IMR-90 (cell line): ENCODE measurements around the gene PPP1R16B. TPM values are rescaled to one million over a fixed set of nuclear protein-coding genes. Genes with fewer than 3 reads are reported as not detected.

Experiments used
- ATAC-seq: fragments of 200-7000 bp; cut with Tn5 transposase; 2 replicates; pipeline ENCODE4 v1.9.1; 2020; ENCODE audit warnings: low read depth, mild to moderate bottlenecking, moderate library complexity
- BruUV-seq: library from RNA; stranded (reverse); fragments of 400-500 nt; replicated peaks from 2 replicates; lab custom pipeline; 2021; lab: Mats Ljungman, UMichigan
- CTCF ChIA-PET: fragments of 300-600 bp; formaldehyde crosslinking; extraction: SDS; loops from one replicate; lab custom pipeline; 2021; ENCODE audit warnings: antibody characterized with exemption; lab: Yijun Ruan, JAX
- POLR2A ChIA-PET: fragments of 300-600 bp; sonication (Branson Sonifier 250); formaldehyde crosslinking; loops from one replicate; lab custom pipeline; 2022; ENCODE audit warnings: antibody characterized with exemption; ENCODE audit not compliant: unreplicated experiment; lab: Charles Lee
- DNase-seq: peaks from one replicate; pipeline ENCODE4 v3.0.0; 2013
- H2AFZ ChIP-seq: replicated peaks from 2 replicates; pipeline ENCODE3; 2013; ENCODE audit warnings: low read length, mild to moderate bottlenecking; ENCODE audit not compliant: poor library complexity
- H2AK5ac ChIP-seq: 2 replicates; pipeline ENCODE4 v1.6.1; 2013; ENCODE audit warnings: low read depth, low read length, inconsistent platforms
- H2AK9ac ChIP-seq: replicated peaks from 2 replicates; pipeline ENCODE3; 2013; ENCODE audit warnings: mild to moderate bottlenecking, low read depth, low read length, moderate library complexity; ENCODE audit not compliant: poor library complexity
- H2BK120ac ChIP-seq: 2 replicates; pipeline ENCODE4 v1.6.1; 2013; ENCODE audit warnings: low read depth, low read length, inconsistent platforms
- H2BK15ac ChIP-seq: 3 replicates; pipeline ENCODE4 v1.6.1; 2013; ENCODE audit warnings: low read depth, low read length, inconsistent platforms
- H2BK20ac ChIP-seq: 2 replicates; pipeline ENCODE4 v1.6.1; 2013; ENCODE audit warnings: low read depth, mild to moderate bottlenecking, inconsistent platforms, low read length, moderate library complexity
- H2BK5ac ChIP-seq: 2 replicates; pipeline ENCODE4 v1.6.1; 2013; ENCODE audit warnings: mild to moderate bottlenecking, low read depth, low read length, inconsistent platforms; ENCODE audit not compliant: poor library complexity, severe bottlenecking
- H3K14ac ChIP-seq: replicated peaks from 2 replicates; pipeline ENCODE4 v1.6.1; 2013; ENCODE audit warnings: low read depth, low read length, inconsistent platforms
- H3K18ac ChIP-seq: 2 replicates; pipeline ENCODE4 v1.6.1; 2013; ENCODE audit warnings: low read depth, low read length, control low read depth
- H3K23ac ChIP-seq: 2 replicates; pipeline ENCODE4 v1.6.1; 2013; ENCODE audit warnings: low read depth, low read length, inconsistent platforms
- H3K27ac ChIP-seq: 2 replicates; pipeline ENCODE4 v1.5.1; 2013; ENCODE audit warnings: mild to moderate bottlenecking, control low read depth, low read length; ENCODE audit not compliant: insufficient read depth
- H3K27me3 ChIP-seq: 2 replicates; pipeline ENCODE4 v1.6.1; 2013; ENCODE audit warnings: low read length; ENCODE audit not compliant: control insufficient read depth, insufficient read depth
- H3K36me3 ChIP-seq: 2 replicates; pipeline ENCODE4 v1.6.1; 2013; ENCODE audit warnings: low read length, mixed read lengths; ENCODE audit not compliant: control insufficient read depth, insufficient read depth
- H3K4ac ChIP-seq: 2 replicates; pipeline ENCODE4 v1.6.1; 2013; ENCODE audit warnings: low read depth, low read length, inconsistent platforms
- H3K4me1 ChIP-seq: 2 replicates; pipeline ENCODE4 v1.6.1; 2013; ENCODE audit warnings: low read length, mixed read lengths; ENCODE audit not compliant: control insufficient read depth, insufficient read depth
- H3K4me2 ChIP-seq: 2 replicates; pipeline ENCODE4 v1.6.1; 2013; ENCODE audit warnings: low read depth, mild to moderate bottlenecking, control low read depth, low read length, moderate library complexity
- H3K4me3 ChIP-seq: 2 replicates; pipeline ENCODE4 v1.5.1; 2013; ENCODE audit warnings: low read depth, mild to moderate bottlenecking, control low read depth, low read length, moderate library complexity; ENCODE audit not compliant: insufficient read depth
- H3K56ac ChIP-seq: 2 replicates; pipeline ENCODE4 v1.6.1; 2013; ENCODE audit warnings: low read length, inconsistent platforms; ENCODE audit not compliant: insufficient read depth; ENCODE audit errors: extremely low read depth
- H3K79me1 ChIP-seq, 2 experiments: 2 replicates each; pipeline ENCODE4 v1.6.1; 2013; ENCODE audit warnings: low read length in 2 of 2, inconsistent platforms in 1 of 2, low read depth in 1 of 2
- H3K9ac ChIP-seq: 2 replicates; pipeline ENCODE4 v1.6.1; 2013; ENCODE audit warnings: low read depth, low read length, control low read depth
- H3K9me1 ChIP-seq: 2 replicates; pipeline ENCODE4 v1.6.1; 2013; ENCODE audit warnings: low read length, inconsistent platforms; ENCODE audit not compliant: insufficient read depth
- H3K9me3 ChIP-seq: 2 replicates; pipeline ENCODE4 v1.6.1; 2013; ENCODE audit warnings: low read length; ENCODE audit not compliant: control insufficient read depth, insufficient read depth
- H4K20me1 ChIP-seq: 2 replicates; pipeline ENCODE4 v1.6.1; 2013; ENCODE audit warnings: low read length, inconsistent platforms; ENCODE audit not compliant: insufficient read depth
- H4K5ac ChIP-seq: 2 replicates; pipeline ENCODE4 v1.6.1; 2013; ENCODE audit warnings: mild to moderate bottlenecking, low read depth, low read length, control low read depth
- H4K8ac ChIP-seq, 2 experiments: 2 replicates each; pipeline ENCODE4 v1.6.1; 2013; ENCODE audit warnings: low read depth in 2 of 2, low read length in 2 of 2, control low read depth in 1 of 2, inconsistent platforms in 1 of 2
- H4K91ac ChIP-seq: 2 replicates; pipeline ENCODE4 v1.6.1; 2013; ENCODE audit warnings: low read depth, low read length, inconsistent platforms; ENCODE audit not compliant: insufficient read depth
- MAFK ChIP-seq: IDR thresholded peaks from 2 replicates; pipeline ENCODE4 v1.6.1; 2012; ENCODE audit warnings: low read depth, low read length, improper control_type of control experiment
- RCOR1 ChIP-seq: IDR thresholded peaks from 2 replicates; pipeline ENCODE4 v1.6.1; 2012; ENCODE audit warnings: mild to moderate bottlenecking, low read length, improper control_type of control experiment; ENCODE audit not compliant: insufficient replicate concordance
- RFX5 ChIP-seq: IDR thresholded peaks from 2 replicates; pipeline ENCODE4 v1.8.0; 2012; ENCODE audit warnings: low read depth, mild to moderate bottlenecking, low read length, moderate library complexity
- SMC3 ChIP-seq: fragments of 150-350 bp; IDR thresholded peaks from 2 replicates; pipeline ENCODE4 v1.6.1; 2016; ENCODE audit warnings: low read depth, mild to moderate bottlenecking, antibody characterized with exemption, low read length, moderate library complexity
- WGBS, 2 experiments: methylation state at CpG; one replicate each; pipeline versions ENCODE4 v1.1.5 to v1.1.7; 2013; ENCODE audit warnings: missing lambda C conversion rate in 2 of 2; ENCODE audit not compliant: insufficient read length in 1 of 2; ENCODE audit errors: extremely low coverage in 2 of 2; 5-methylcytosine and 5-hydroxymethylcytosine counted together
- dilution Hi-C: fragments of 300-500 bp; cut with HindIII; formaldehyde crosslinking; loops from one replicate; pipeline ENCODE4 v1.14.3; 2018; ENCODE audit warnings: low sequenced_read_pairs; ENCODE audit not compliant: unreplicated experiment
- in situ Hi-C: fragments of 300-500 bp; cut with MboI; formaldehyde crosslinking; loops from 3 replicates; pipeline ENCODE4 v1.14.3; 2019; ENCODE audit warnings: low sequenced_read_pairs, inconsistent platforms, mixed read lengths
- intact Hi-C: fragments of 100-400 bp; cut with micrococcal nuclease; formaldehyde crosslinking; loops from 2 replicates; pipeline ENCODE4 v1.10.0; 2022
- polyA plus RNA-seq, 3 experiments: library from polyadenylated mRNA; depleted of rRNA; stranded (reverse); fragments of >200 nt; gene quantifications; 2 replicates each; pipeline ENCODE4 v1.2.3, GENCODE V29; 2012; ENCODE audit warnings: low replicate concordance in 1 of 3
- total RNA-seq: library from RNA; depleted of rRNA; stranded (reverse); fragments of >200 nt; gene quantifications from 2 replicates; pipeline ENCODE4 v1.2.3, GENCODE V29; 2012
- TF ChIP-seq, protein P1 (sequence below): fragments of 150-350 bp; IDR thresholded peaks from 2 replicates; pipeline ENCODE4 v1.6.1; 2017; ENCODE audit warnings: mild to moderate bottlenecking, antibody characterized with exemption, low read length, low read depth
- TF ChIP-seq, protein P2 (sequence below): conservative IDR thresholded peaks from 2 replicates; pipeline ENCODE4 v1.5.1; 2012; ENCODE audit warnings: mild to moderate bottlenecking, low read depth, low read length, improper control_type of control experiment

The PPP1R16B gene
- total and polyA plus RNA-seq, 2 of the 4 experiments (the other 2 are of a cell fraction) = not detected

DNA sequence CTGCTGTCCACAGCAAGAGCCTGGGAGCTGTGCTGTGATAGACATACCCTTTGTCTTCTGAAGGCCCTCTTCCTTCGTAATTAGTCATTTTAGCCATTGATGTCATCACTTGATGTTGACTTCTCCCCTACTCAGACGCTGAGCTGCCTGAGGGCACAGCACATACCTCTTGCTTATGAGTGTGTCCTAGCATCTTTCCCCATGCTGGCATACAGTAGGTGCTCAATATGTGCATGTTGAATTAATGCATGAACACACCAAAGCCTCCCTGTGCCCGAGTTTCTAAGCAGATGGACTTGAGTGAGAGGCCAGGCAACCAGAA lies 85.0 kb downstream of the PPP1R16B start:
- Histone ChIP-seq H2AK5ac (no peak overlapping the region), H3K9me1 (no peaks in the 10 kb centered on the region), H3K56ac (no peak overlapping the region), H3K4ac (no peak overlapping the region), H4K5ac (no peak overlapping the region), H3K4me2 (no peak overlapping the region), H3K4me3 (no peak overlapping the region), H3K79me1 (no peaks in the 10 kb centered on the region), H4K20me1 (no peaks in the 10 kb centered on the region), H3K18ac (no peak overlapping the region), H2BK20ac (no peak overlapping the region), H3K36me3 (no peaks in the 10 kb centered on the region), H3K4me1 (no peaks in the 10 kb centered on the region), H2BK15ac (no peak overlapping the region), H3K14ac (no peak overlapping the region), H2AK9ac (no peak overlapping the region), H2BK5ac (no peak overlapping the region), H2BK120ac (no peak overlapping the region), H3K9me3 (no peaks in the 10 kb centered on the region), H2AFZ (no peak overlapping the region), H3K27ac (no peak overlapping the region), H3K23ac (no peak overlapping the region), H4K91ac (no peak overlapping the region), H4K8ac (no peak overlapping the region), H3K9ac (no peak overlapping the region), H3K27me3 (peaks cover 23% of the 10 kb centered on the region)
- dilution Hi-C loops = no loop called here
- DNase-seq (no peak), ATAC-seq (no peak)
- intact Hi-C loops = no loop called here
- ChIA-PET CTCF (no interaction called here), POLR2A (no interaction called here)
- no peak for TF ChIP-seq SMC3
- TF ChIP-seq RFX5 = no peak
- TF ChIP-seq MAFK = no peak
- TF ChIP-seq RCOR1 = no peak
- TF ChIP-seq, protein P1, sequence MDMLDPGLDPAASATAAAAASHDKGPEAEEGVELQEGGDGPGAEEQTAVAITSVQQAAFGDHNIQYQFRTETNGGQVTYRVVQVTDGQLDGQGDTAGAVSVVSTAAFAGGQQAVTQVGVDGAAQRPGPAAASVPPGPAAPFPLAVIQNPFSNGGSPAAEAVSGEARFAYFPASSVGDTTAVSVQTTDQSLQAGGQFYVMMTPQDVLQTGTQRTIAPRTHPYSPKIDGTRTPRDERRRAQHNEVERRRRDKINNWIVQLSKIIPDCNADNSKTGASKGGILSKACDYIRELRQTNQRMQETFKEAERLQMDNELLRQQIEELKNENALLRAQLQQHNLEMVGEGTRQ = no peak
- TF ChIP-seq, protein P2, sequence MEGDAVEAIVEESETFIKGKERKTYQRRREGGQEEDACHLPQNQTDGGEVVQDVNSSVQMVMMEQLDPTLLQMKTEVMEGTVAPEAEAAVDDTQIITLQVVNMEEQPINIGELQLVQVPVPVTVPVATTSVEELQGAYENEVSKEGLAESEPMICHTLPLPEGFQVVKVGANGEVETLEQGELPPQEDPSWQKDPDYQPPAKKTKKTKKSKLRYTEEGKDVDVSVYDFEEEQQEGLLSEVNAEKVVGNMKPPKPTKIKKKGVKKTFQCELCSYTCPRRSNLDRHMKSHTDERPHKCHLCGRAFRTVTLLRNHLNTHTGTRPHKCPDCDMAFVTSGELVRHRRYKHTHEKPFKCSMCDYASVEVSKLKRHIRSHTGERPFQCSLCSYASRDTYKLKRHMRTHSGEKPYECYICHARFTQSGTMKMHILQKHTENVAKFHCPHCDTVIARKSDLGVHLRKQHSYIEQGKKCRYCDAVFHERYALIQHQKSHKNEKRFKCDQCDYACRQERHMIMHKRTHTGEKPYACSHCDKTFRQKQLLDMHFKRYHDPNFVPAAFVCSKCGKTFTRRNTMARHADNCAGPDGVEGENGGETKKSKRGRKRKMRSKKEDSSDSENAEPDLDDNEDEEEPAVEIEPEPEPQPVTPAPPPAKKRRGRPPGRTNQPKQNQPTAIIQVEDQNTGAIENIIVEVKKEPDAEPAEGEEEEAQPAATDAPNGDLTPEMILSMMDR = no peak
- no TSS peak for BruUV-seq
- no CpG with 5 or more reads among the region's 3 CpGs for WGBS, 2 experiments
- in situ Hi-C loops = loop anchor here (10.0 kb wide), 1 partner anchor 246 kb away; no protein-coding TSS in a partner anchor
